Progenitor cell of endocrine pancreas (in vitro differentiated cells): ENCODE results near the gene ANKRD6. TPM values are rescaled to one million over a fixed set of nuclear protein-coding genes. Genes with fewer than 3 reads are reported as not detected.

Experiments
- DNase-seq: peaks from one replicate; pipeline ENCODE4 v3.0.0; 2021; ENCODE audit warnings: low spot score; ENCODE audit not compliant: unreplicated experiment
- H3K27ac Mint-ChIP-seq: 2 replicates; pipeline ENCODE4 v1.8.0; 2021; ENCODE audit warnings: mild to moderate bottlenecking, moderate library complexity, mixed read lengths
- H3K27me3 Mint-ChIP-seq: 2 replicates; pipeline ENCODE4 v1.8.0; 2021; ENCODE audit warnings: mixed read lengths
- H3K36me3 Mint-ChIP-seq: 2 replicates; pipeline ENCODE4 v1.8.0; 2022; ENCODE audit warnings: mixed read lengths; ENCODE audit not compliant: insufficient read depth
- H3K4me1 Mint-ChIP-seq: 2 replicates; pipeline ENCODE4 v1.8.0; 2021; ENCODE audit warnings: low read depth, mixed read lengths
- H3K4me3 Mint-ChIP-seq: 2 replicates; pipeline ENCODE4 v1.8.0; 2021; ENCODE audit warnings: low read depth, mild to moderate bottlenecking, moderate library complexity, mixed read lengths
- H3K9me3 Mint-ChIP-seq: 2 replicates; pipeline ENCODE4 v1.8.0; 2021; ENCODE audit warnings: low read depth, mixed read lengths
- CTCF ChIP-seq: fragments of 200-600 bp; sonication (generic); IDR thresholded peaks from one replicate; pipeline ENCODE4 v1.5.0; 2021; ENCODE audit warnings: antibody characterized with exemption, mild to moderate bottlenecking; ENCODE audit not compliant: unreplicated experiment
- total RNA-seq: library from RNA; stranded (reverse); gene quantifications from 2 replicates; pipeline ENCODE4 v1.2.1, GENCODE V29; 2021

ANKRD6 gene
- total RNA-seq, 1 donor from 2014 or later: 32.4 TPM

- H3K9me3 Mint-ChIP-seq: no peaks in the 10 kb centered on the region
- no peaks in the 10 kb centered on the region for H3K36me3 Mint-ChIP-seq
- no peak overlapping the region for H3K4me3 Mint-ChIP-seq
- no peak overlapping the region for H3K27ac Mint-ChIP-seq
- no peak for DNase-seq
- H3K4me1 Mint-ChIP-seq: peaks cover 9% of the 10 kb centered on the region
- no peaks in the 10 kb centered on the region for H3K27me3 Mint-ChIP-seq
- TF ChIP-seq CTCF: no peak
These were observed 48.7 kb downstream of the ANKRD6 start for GRCh38 chr6:89481695-89482094.

- H3K4me1 Mint-ChIP-seq: peaks cover 9% of the 10 kb centered on the region
- no peak for DNase-seq
- no peak overlapping the region for H3K4me3 Mint-ChIP-seq
- no peaks in the 10 kb centered on the region for H3K27me3 Mint-ChIP-seq
- no peak overlapping the region for H3K27ac Mint-ChIP-seq
- no peaks in the 10 kb centered on the region for H3K9me3 Mint-ChIP-seq
- no peak for TF ChIP-seq CTCF
- H3K36me3 Mint-ChIP-seq: no peaks in the 10 kb centered on the region
These were observed 49.2 kb downstream of the ANKRD6 start for GRCh38 chr6:89482126-89482525.

GRCh38 chr6:89483111-89483720 lies 50.3 kb downstream of the ANKRD6 start:
- Mint-ChIP-seq H3K27me3 (no peaks in the 10 kb centered on the region), H3K36me3 (no peaks in the 10 kb centered on the region), H3K27ac (no peak overlapping the region), H3K9me3 (no peaks in the 10 kb centered on the region), H3K4me3 (no peak overlapping the region), H3K4me1 (peaks cover 9% of the 10 kb centered on the region)
- DNase-seq: no peak
- no peak for TF ChIP-seq CTCF

- DNase-seq: no peak
- Mint-ChIP-seq H3K27ac (no peak overlapping the region), H3K4me1 (peaks cover 9% of the 10 kb centered on the region), H3K27me3 (no peaks in the 10 kb centered on the region), H3K9me3 (no peaks in the 10 kb centered on the region), H3K4me3 (no peak overlapping the region), H3K36me3 (no peaks in the 10 kb centered on the region)
- TF ChIP-seq CTCF: no peak
These were observed 52.4 kb downstream of the ANKRD6 start for GRCh38 chr6:89485320-89485719.

GRCh38 chr6:89487864-89488263 lies 54.9 kb downstream of the ANKRD6 start:
- H3K4me3 Mint-ChIP-seq: no peak overlapping the region
- H3K36me3 Mint-ChIP-seq: no peaks in the 10 kb centered on the region
- no peak for DNase-seq
- no peaks in the 10 kb centered on the region for H3K27me3 Mint-ChIP-seq
- H3K4me1 Mint-ChIP-seq: peaks cover 19% of the 10 kb centered on the region
- H3K9me3 Mint-ChIP-seq: no peaks in the 10 kb centered on the region
- TF ChIP-seq CTCF: no peak
- H3K27ac Mint-ChIP-seq: no peak overlapping the region
